K562 (cell line): ENCODE measurements around the gene CELA3A. TPM values are rescaled to one million over a fixed set of nuclear protein-coding genes. Genes with fewer than 3 reads are reported as not detected.
"Not testable (repeated sequence)": the region's sequence is repeated elsewhere in the genome, so short reads cannot be mapped to it uniquely, and the experiment has no call there.

Experiments used
- ATAC-seq: fragments of 200-7000 bp; cut with Tn5 transposase; 3 replicates; pipeline ENCODE4 v1.9.1; 2020; ENCODE audit warnings: moderate library complexity
- BruUV-seq: library from RNA; stranded (reverse); fragments of 400-500 nt; replicated peaks from 2 replicates; lab custom pipeline; 2021; lab: Mats Ljungman, UMichigan
- CTCF ChIA-PET: fragments of 300-600 bp; formaldehyde crosslinking; extraction: SDS; loops from one replicate; lab custom pipeline; 2021; ENCODE audit warnings: low intra/inter-chr PET ratio; lab: Yijun Ruan, JAX
- POLR2A ChIA-PET: fragments of 300-600, 350-650 bp; sonication (Branson Sonifier 250); formaldehyde crosslinking; extraction: SDS; loops from one replicate; lab custom pipeline; 2021; ENCODE audit warnings: antibody characterized with exemption, inconsistent platforms; lab: Yijun Ruan, JAX
- DNase-seq, 4 experiments: peaks; one replicate each; pipeline versions ENCODE4 v3.0.0 to v3.0.0-alpha.2; 2011 to 2018; ENCODE audit warnings: low spot score in 3 of 4, mixed read lengths in 3 of 4; ENCODE audit errors: extremely low read depth in 1 of 4
- FAIRE-seq: peaks from 2 replicates; lab custom pipeline; 2011; peaks lifted over from hg19 to GRCh38; lab: Jason Lieb, UNC
- H2AFZ ChIP-seq: 2 replicates; pipeline ENCODE4 v1.6.0; 2011; ENCODE audit warnings: low read depth, low read length, control low read depth, inconsistent platforms
- H3K27ac ChIP-seq: fragments of 200-600 bp; 3 replicates; pipeline ENCODE4 v1.8.0; 2011; ENCODE audit warnings: low read depth, mild to moderate bottlenecking, control low read depth, inconsistent platforms, low read length, moderate library complexity, mixed read lengths; ENCODE audit errors: extremely low read depth
- H3K27me3 ChIP-seq, 2 experiments: fragments of 300-600 bp in 1 of 2; 2 replicates in 1 of 2; 3 replicates in 1 of 2; pipeline versions ENCODE4 v1.6.0 to v1.8.0; 2011; ENCODE audit warnings: inconsistent platforms in 2 of 2, low read length in 2 of 2, mild to moderate bottlenecking in 1 of 2, mixed read lengths in 1 of 2, moderate library complexity in 1 of 2; ENCODE audit not compliant: control insufficient read depth in 2 of 2, insufficient read depth in 2 of 2
- H3K36me3 ChIP-seq: fragments of 300-600 bp; 3 replicates; pipeline ENCODE4 v1.8.0; 2011; ENCODE audit warnings: mild to moderate bottlenecking, low read length, inconsistent platforms; ENCODE audit not compliant: control insufficient read depth, insufficient read depth
- H3K4me1 ChIP-seq, 2 experiments: fragments of 200-600 bp in 1 of 2; replicated peaks in 1 of 2; 2 replicates in 1 of 2; 3 replicates in 1 of 2; pipeline versions ENCODE4 v1.5.1 to v1.8.0; 2011; ENCODE audit warnings: inconsistent platforms in 2 of 2, low read length in 2 of 2, mild to moderate bottlenecking in 1 of 2, mixed read lengths in 1 of 2, moderate library complexity in 1 of 2; ENCODE audit not compliant: control insufficient read depth in 2 of 2, insufficient read depth in 2 of 2
- H3K4me2 ChIP-seq: 2 replicates; pipeline ENCODE4 v1.6.1; 2011; ENCODE audit warnings: low read length, control low read depth, inconsistent platforms, mixed read lengths; ENCODE audit not compliant: insufficient read depth
- H3K4me3 ChIP-seq: fragments of 200-600 bp; sonication (generic), shearing (Covaris generic); 2 replicates; pipeline ENCODE4 v1.5.1; 2016; ENCODE audit warnings: control low read depth, inconsistent platforms
- H3K79me2 ChIP-seq: fragments of 200-600 bp; 3 replicates; pipeline ENCODE4 v1.8.0; 2011; ENCODE audit warnings: low read length, inconsistent platforms; ENCODE audit not compliant: control insufficient read depth, insufficient read depth
- H3K9ac ChIP-seq, 2 experiments: 2 replicates each; pipeline versions ENCODE4 v1.6.0 to v1.6.1; 2011; ENCODE audit warnings: low read depth in 2 of 2, low read length in 2 of 2, control low read depth in 1 of 2, inconsistent platforms in 1 of 2, mild to moderate bottlenecking in 1 of 2, mixed read lengths in 1 of 2; ENCODE audit not compliant: insufficient read depth in 1 of 2
- H3K9me1 ChIP-seq: one replicate; pipeline ENCODE4 v1.6.0; 2011; ENCODE audit warnings: inconsistent platforms, mild to moderate bottlenecking, low read length, moderate library complexity; ENCODE audit not compliant: control insufficient read depth, insufficient read depth
- H3K9me3 ChIP-seq: replicated peaks from 2 replicates; pipeline ENCODE4 v1.5.1; 2011; ENCODE audit warnings: low read depth, low read length, inconsistent platforms; ENCODE audit not compliant: control insufficient read depth, insufficient read depth
- H4K20me1 ChIP-seq: replicated peaks from 2 replicates; pipeline ENCODE4 v1.6.1; 2011; ENCODE audit warnings: low read length, inconsistent platforms, mixed read lengths; ENCODE audit not compliant: control insufficient read depth, insufficient read depth
- WGBS: fragments of 100-300 bp; shearing (Covaris generic); methylation state at CpG from one replicate; pipeline ENCODE4 v1.1.6; 2016; ENCODE audit warnings: low coverage, mixed read lengths; ENCODE audit not compliant: insufficient coverage; ENCODE audit errors: missing lambda C conversion rate; 5-methylcytosine and 5-hydroxymethylcytosine counted together
- in situ Hi-C: fragments of 300-500 bp; cut with MboI; formaldehyde crosslinking; loops from 4 replicates; pipeline ENCODE4 v1.15.0; 2018; ENCODE audit warnings: inconsistent platforms, mixed read lengths
- intact Hi-C: fragments of 100-400 bp; cut with micrococcal nuclease; formaldehyde crosslinking; loops from 2 replicates; pipeline ENCODE4 v1.14.2; 2022
- polyA plus RNA-seq, 8 experiments: library from polyadenylated mRNA; depleted of rRNA in 4 of 8; stranded (reverse) in 5 of 8; unstranded in 3 of 8; fragments of >200 nt; fragmentation: Nextera tagmentation in 2 of 8; fragmentation: Illumina TruSeq in 1 of 8; extraction: Ambion mirVana in 2 of 8; extraction: Trizol in 1 of 8; gene quantifications; 2 replicates each; pipeline versions ENCODE4 v1.2.1 to v1.2.3, GENCODE V29; 2011 to 2014; ENCODE audit warnings: inconsistent platforms in 1 of 8, missing spikeins in 1 of 8
- total RNA-seq, 7 experiments: library from RNA; depleted of rRNA in 6 of 7; stranded (reverse); fragments of >200 nt in 6 of 7; fragmentation: Illumina TruSeq in 2 of 7; extraction: Trizol in 2 of 7; gene quantifications; 2 replicates each; pipeline versions ENCODE4 v1.2.1 to v1.2.3, GENCODE V29; 2011 to 2021; ENCODE audit warnings: low replicate concordance in 1 of 7

The CELA3A gene
- total and polyA plus RNA-seq, 9 of the 15 experiments (the other 6 are each of a cell fraction or from before 2014, with no cell fraction given): 5.4 TPM; not detected in 8

- DNase-seq, in situ Hi-C loops, intact Hi-C loops, CTCF ChIA-PET, H4K20me1 ChIP-seq, H3K9me3 ChIP-seq, H3K27ac ChIP-seq, H3K36me3 ChIP-seq, H3K79me2 ChIP-seq, FAIRE-seq, H3K4me2 ChIP-seq, H3K27me3 ChIP-seq, POLR2A ChIA-PET, BruUV-seq, H3K4me1 ChIP-seq, ATAC-seq, H3K4me3 ChIP-seq, H2AFZ ChIP-seq, H3K9ac ChIP-seq, H3K9me1 ChIP-seq: not testable (repeated sequence)
- WGBS: 9% methylated on average over 5 of the region's 15 CpGs
These were observed 17.9 kb upstream of the CELA3A start for GRCh38 chr1:21983539-21983938.

GRCh38 chr1:21985893-21986292 is 15.6 kb upstream of the CELA3A start:
- H3K27me3 ChIP-seq, H2AFZ ChIP-seq, H3K4me1 ChIP-seq, H4K20me1 ChIP-seq, H3K79me2 ChIP-seq, in situ Hi-C loops, H3K9ac ChIP-seq, H3K27ac ChIP-seq, POLR2A ChIA-PET, DNase-seq, FAIRE-seq, H3K36me3 ChIP-seq, H3K4me2 ChIP-seq, ATAC-seq, intact Hi-C loops, BruUV-seq, H3K9me1 ChIP-seq, H3K4me3 ChIP-seq, H3K9me3 ChIP-seq: not testable (repeated sequence)
- WGBS: 0% methylated on average over 1 of the region's 5 CpGs
- CTCF ChIA-PET: interaction anchor here (0.8 kb wide), 1 partner anchor 10 kb away, joined by 3 read pairs; no protein-coding TSS in a partner anchor

DNA sequence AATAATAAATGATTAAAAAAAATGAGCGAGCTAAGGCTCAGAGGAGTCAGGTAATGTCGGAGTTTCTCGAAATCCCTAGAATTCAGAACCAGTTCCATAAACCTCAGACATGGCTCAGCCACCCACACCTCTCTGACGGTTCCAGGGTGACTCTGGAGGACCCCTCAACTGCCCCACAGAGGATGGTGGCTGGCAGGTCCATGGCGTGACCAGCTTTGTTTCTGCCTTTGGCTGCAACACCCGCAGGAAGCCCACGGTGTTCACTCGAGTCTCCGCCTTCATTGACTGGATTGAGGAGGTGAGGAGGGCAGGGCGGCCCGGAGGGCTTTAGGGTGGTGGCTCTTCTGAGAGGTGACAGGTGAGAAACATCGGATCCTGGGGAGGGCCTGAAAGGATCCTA is 15.1 kb upstream of the CELA3A start:
- H4K20me1 ChIP-seq, DNase-seq, FAIRE-seq, POLR2A ChIA-PET, BruUV-seq, H3K4me2 ChIP-seq, H3K27ac ChIP-seq, H3K79me2 ChIP-seq, H3K9me1 ChIP-seq, H3K36me3 ChIP-seq, H3K9me3 ChIP-seq, ATAC-seq, intact Hi-C loops, H3K4me1 ChIP-seq, H3K27me3 ChIP-seq, CTCF ChIA-PET, H3K4me3 ChIP-seq, H3K9ac ChIP-seq, H2AFZ ChIP-seq, in situ Hi-C loops: not testable (repeated sequence)
- WGBS: 11% methylated on average over 9 of the region's 12 CpGs

GRCh38 chr1:21989672-21990393 is 11.6 kb upstream of the CELA3A start:
- not testable (repeated sequence) for FAIRE-seq, H3K27ac ChIP-seq

More at GRCh38 chr1:21989672-21990393, 11.6 kb upstream of the CELA3A start:
- POLR2A ChIA-PET, H2AFZ ChIP-seq, BruUV-seq, H3K27me3 ChIP-seq, in situ Hi-C loops, CTCF ChIA-PET, H3K36me3 ChIP-seq, H3K9me1 ChIP-seq, H3K4me2 ChIP-seq, H4K20me1 ChIP-seq, H3K79me2 ChIP-seq, ATAC-seq, intact Hi-C loops, H3K4me3 ChIP-seq, H3K9me3 ChIP-seq, H3K4me1 ChIP-seq, H3K9ac ChIP-seq: not testable (repeated sequence)
- peak in 1 of 4 experiments; percentile 2 for DNase-seq
- WGBS: 0% methylated on average over 2 of the region's 5 CpGs
